Stimulated activated memory B cell treated with anti-CD40 and anti-IgM and Interleukin-4, amounts not matched to agents 10 μg/mL and 1 μg/mL and 100 μg/mL, for 72 hours (primary cell): Measurements from ENCODE around the gene ENHO.
"Not testable (repeated sequence)": the region's sequence is repeated elsewhere in the genome, so short reads cannot be mapped to it uniquely, and the experiment has no call there.

Experiments
- ATAC-seq: fragments of 150-1000 bp; cut with Tn5 transposase; 2 replicates; pipeline ENCODE4 v1.10.0; 2021
- H3K27ac Mint-ChIP-seq: one replicate; pipeline ENCODE4 v1.8.0; 2022; ENCODE audit warnings: mild to moderate bottlenecking, mixed read lengths
- H3K27me3 Mint-ChIP-seq: one replicate; pipeline ENCODE4 v1.8.0; 2022; ENCODE audit warnings: mixed read lengths
- H3K36me3 Mint-ChIP-seq: one replicate; pipeline ENCODE4 v1.8.0; 2022; ENCODE audit warnings: mixed read lengths
- H3K4me1 Mint-ChIP-seq: one replicate; pipeline ENCODE4 v1.8.0; 2022; ENCODE audit warnings: mixed read lengths
- H3K4me3 Mint-ChIP-seq: one replicate; pipeline ENCODE4 v1.8.0; 2022; ENCODE audit warnings: mild to moderate bottlenecking, moderate library complexity, mixed read lengths
- H3K9me3 Mint-ChIP-seq: one replicate; pipeline ENCODE4 v1.8.0; 2022; ENCODE audit warnings: mixed read lengths

ENHO gene

DNA sequence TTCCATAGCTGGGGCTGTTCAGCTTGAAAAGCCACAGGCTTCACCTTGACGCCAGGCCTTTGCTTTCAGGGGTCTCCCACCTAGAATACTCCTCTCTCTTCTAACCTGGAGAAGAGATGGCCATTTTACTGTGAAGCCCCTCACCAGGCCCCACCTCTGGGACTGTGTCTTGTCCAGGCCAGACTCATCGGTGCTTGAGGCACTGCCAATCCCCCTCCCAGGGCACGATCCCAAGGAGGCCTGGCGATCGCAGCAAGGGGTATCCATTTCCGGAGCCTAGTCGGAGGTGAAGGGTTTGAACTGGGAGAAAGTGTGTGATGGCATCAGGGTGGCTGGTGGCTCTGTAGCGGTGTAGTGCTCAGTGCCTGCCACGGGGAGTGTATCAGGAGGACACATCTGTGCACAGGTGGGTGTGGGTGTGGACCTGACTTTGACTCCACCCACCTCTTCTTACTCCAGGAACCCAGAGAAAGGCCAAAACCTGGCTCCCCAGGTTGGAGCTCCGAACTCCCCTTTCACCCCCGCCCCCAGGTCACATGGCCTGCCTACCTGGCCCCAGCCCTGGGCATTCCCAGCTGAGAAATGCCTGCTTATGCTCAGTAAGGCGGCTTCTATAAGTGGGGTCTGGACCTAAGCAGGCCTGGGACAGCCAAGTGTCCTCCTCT lies 27.4 kb upstream of the ENHO start:
- no peak overlapping the region for H3K4me3 Mint-ChIP-seq
- no peaks in the 10 kb centered on the region for H3K4me1 Mint-ChIP-seq
- no peak overlapping the region for H3K27ac Mint-ChIP-seq
- ATAC-seq, result no peak
- H3K9me3 Mint-ChIP-seq, result no peaks in the 10 kb centered on the region
- H3K27me3 Mint-ChIP-seq, result peaks cover 70% of the 10 kb centered on the region
- H3K36me3 Mint-ChIP-seq, result no peaks in the 10 kb centered on the region

- H3K27me3 Mint-ChIP-seq, result peaks cover 63% of the 10 kb centered on the region
- H3K4me3 Mint-ChIP-seq, result no peak overlapping the region
- no peaks in the 10 kb centered on the region for H3K4me1 Mint-ChIP-seq
- no peaks in the 10 kb centered on the region for H3K36me3 Mint-ChIP-seq
- no peak overlapping the region for H3K27ac Mint-ChIP-seq
- H3K9me3 Mint-ChIP-seq, result no peaks in the 10 kb centered on the region
- no peak for ATAC-seq
Observed at GRCh38 chr9:34549407-34549732, 26.6 kb upstream of the ENHO start.

DNA sequence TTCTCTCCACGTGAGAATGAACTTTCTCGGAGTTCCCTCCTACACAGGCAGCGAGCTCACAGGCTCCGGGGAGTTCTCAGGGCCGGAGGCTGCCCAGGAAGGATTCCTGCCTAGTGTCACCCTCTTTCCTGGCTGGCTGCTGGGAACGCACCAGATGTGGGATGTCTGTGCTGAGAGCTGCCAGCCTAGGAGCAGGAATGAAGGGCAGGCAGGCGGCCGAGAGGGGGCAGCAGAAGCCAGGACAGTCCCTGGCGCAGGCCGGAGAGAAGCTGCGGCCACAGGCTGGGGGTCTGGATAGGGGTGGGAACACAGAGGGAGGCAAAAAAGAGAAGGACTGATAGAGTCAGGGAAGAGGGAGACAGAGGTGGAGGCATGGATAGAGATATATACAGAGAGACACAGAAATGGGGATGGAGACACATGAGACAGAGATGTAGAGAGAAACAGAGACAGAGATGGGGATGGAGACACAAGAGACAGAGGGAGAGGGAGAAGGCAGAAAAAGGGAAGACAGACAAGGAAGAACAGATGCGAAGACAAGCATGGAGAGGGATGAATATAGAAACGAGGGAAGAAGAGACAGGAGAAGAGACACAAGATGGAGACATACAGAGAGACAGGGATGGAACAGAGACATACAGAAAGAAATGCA lies 25.3 kb upstream of the ENHO start:
- no peaks in the 10 kb centered on the region for H3K4me1 Mint-ChIP-seq
- no peaks in the 10 kb centered on the region for H3K36me3 Mint-ChIP-seq
- no peak overlapping the region for H3K4me3 Mint-ChIP-seq
- H3K27ac Mint-ChIP-seq, result no peak overlapping the region
- peaks cover 60% of the 10 kb centered on the region for H3K27me3 Mint-ChIP-seq
- no peaks in the 10 kb centered on the region for H3K9me3 Mint-ChIP-seq
- ATAC-seq, result peak; percentile 41

- no peak overlapping the region for H3K27ac Mint-ChIP-seq
- no peaks in the 10 kb centered on the region for H3K9me3 Mint-ChIP-seq
- H3K4me1 Mint-ChIP-seq, result no peaks in the 10 kb centered on the region
- H3K27me3 Mint-ChIP-seq, result peaks cover 50% of the 10 kb centered on the region
- H3K36me3 Mint-ChIP-seq, result no peaks in the 10 kb centered on the region
- H3K4me3 Mint-ChIP-seq, result no peak overlapping the region
- peak; percentile 40 for ATAC-seq
Observed at GRCh38 chr9:34546834-34547827, 24.3 kb upstream of the ENHO start.

- Mint-ChIP-seq H3K36me3 (no peaks in the 10 kb centered on the region), H3K27me3 (peaks cover 44% of the 10 kb centered on the region), H3K9me3 (no peaks in the 10 kb centered on the region), H3K4me3 (no peak overlapping the region), H3K4me1 (no peaks in the 10 kb centered on the region), H3K27ac (no peak overlapping the region)
- ATAC-seq, result no peak
Observed at GRCh38 chr9:34546102-34546833, 23.5 kb upstream of the ENHO start.

DNA sequence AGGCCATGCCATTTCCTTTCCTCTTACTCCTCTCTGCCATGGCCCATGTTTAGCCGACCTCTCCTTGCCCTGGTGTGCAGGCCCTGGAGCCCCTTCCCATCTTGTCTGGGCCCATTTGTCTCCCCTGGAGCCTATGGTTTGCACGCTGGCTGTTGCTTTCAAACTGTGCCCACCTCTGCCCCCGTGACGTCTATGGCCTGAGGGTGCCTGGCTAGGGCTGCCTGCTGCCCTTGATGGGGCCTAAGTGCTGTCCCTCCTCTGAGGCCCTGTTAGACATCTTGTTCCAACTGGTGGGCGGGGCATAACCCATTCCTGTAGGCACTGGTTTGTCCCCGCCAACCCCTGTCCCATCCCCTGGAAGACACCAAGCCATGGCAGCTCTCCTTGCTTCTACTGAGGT lies 22.7 kb upstream of the ENHO start:
- Mint-ChIP-seq H3K4me3 (no peak overlapping the region), H3K27me3 (peaks cover 44% of the 10 kb centered on the region), H3K36me3 (no peaks in the 10 kb centered on the region), H3K9me3 (no peaks in the 10 kb centered on the region), H3K4me1 (no peaks in the 10 kb centered on the region), H3K27ac (no peak overlapping the region)
- ATAC-seq, result no peak

GRCh38 chr9:34544035-34544434 lies 21.2 kb upstream of the ENHO start:
- Mint-ChIP-seq H3K9me3 (no peaks in the 10 kb centered on the region), H3K4me1 (no peaks in the 10 kb centered on the region), H3K4me3 (no peak overlapping the region), H3K27me3 (peaks cover 47% of the 10 kb centered on the region), H3K36me3 (no peaks in the 10 kb centered on the region), H3K27ac (no peak overlapping the region)
- no peak for ATAC-seq

DNA sequence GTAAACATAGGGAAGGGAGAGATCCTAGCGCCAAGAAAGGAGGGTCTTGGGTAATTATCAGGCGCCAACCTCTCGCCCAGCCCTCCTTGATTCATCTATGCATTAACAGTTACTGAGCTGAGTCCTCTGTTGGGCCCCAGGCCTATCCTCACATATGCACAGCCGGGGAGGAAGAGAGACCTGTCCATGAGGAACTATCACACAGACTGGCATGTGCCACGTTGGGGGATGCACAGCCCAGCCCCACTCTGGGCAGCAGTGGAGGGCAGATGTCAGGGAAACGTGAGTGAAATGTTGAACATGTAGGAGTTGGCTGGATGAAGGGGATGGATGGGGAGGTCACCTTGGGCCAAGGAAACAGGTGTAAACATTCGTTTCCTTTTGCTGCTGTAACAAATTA lies 18.8 kb upstream of the ENHO start:
- no peaks in the 10 kb centered on the region for H3K9me3 Mint-ChIP-seq
- H3K27me3 Mint-ChIP-seq, result peaks cover 35% of the 10 kb centered on the region
- H3K4me1 Mint-ChIP-seq, result no peaks in the 10 kb centered on the region
- H3K27ac Mint-ChIP-seq, result no peak overlapping the region
- no peak for ATAC-seq
- H3K36me3 Mint-ChIP-seq, result no peaks in the 10 kb centered on the region
- no peak overlapping the region for H3K4me3 Mint-ChIP-seq

GRCh38 chr9:34540827-34541226 lies 18.0 kb upstream of the ENHO start:
- Mint-ChIP-seq H3K27ac (no peak overlapping the region), H3K4me1 (no peaks in the 10 kb centered on the region), H3K36me3 (no peaks in the 10 kb centered on the region), H3K9me3 (no peaks in the 10 kb centered on the region), H3K27me3 (peaks cover 35% of the 10 kb centered on the region), H3K4me3 (no peak overlapping the region)
- ATAC-seq, result no peak

GRCh38 chr9:34536685-34537084 lies 13.9 kb upstream of the ENHO start:
- Mint-ChIP-seq H3K4me3 (no peak overlapping the region), H3K36me3 (no peaks in the 10 kb centered on the region), H3K9me3 (no peaks in the 10 kb centered on the region), H3K27ac (no peak overlapping the region), H3K4me1 (no peaks in the 10 kb centered on the region), H3K27me3 (peaks cover 61% of the 10 kb centered on the region)
- ATAC-seq, result no peak

GRCh38 chr9:34532041-34532440 lies 9.3 kb upstream of the ENHO start:
- H3K36me3 Mint-ChIP-seq, ATAC-seq, H3K4me3 Mint-ChIP-seq, H3K4me1 Mint-ChIP-seq, H3K9me3 Mint-ChIP-seq, H3K27ac Mint-ChIP-seq: not testable (repeated sequence)
- H3K27me3 Mint-ChIP-seq, result peaks cover 74% of the 10 kb centered on the region

- Mint-ChIP-seq H3K27me3 (peaks cover 51% of the 10 kb centered on the region), H3K9me3 (peaks cover 2% of the 10 kb centered on the region), H3K27ac (no peak overlapping the region), H3K36me3 (no peaks in the 10 kb centered on the region), H3K4me1 (peaks cover 7% of the 10 kb centered on the region), H3K4me3 (no peak overlapping the region)
- no peak for ATAC-seq
Observed at GRCh38 chr9:34526026-34526425, 3.2 kb upstream of the ENHO start.

GRCh38 chr9:34524349-34524748 lies 1.6 kb upstream of the ENHO start:
- Mint-ChIP-seq H3K4me1 (peaks cover 7% of the 10 kb centered on the region), H3K4me3 (no peak overlapping the region), H3K9me3 (peaks cover 2% of the 10 kb centered on the region), H3K36me3 (no peaks in the 10 kb centered on the region), H3K27me3 (peaks cover 35% of the 10 kb centered on the region), H3K27ac (no peak overlapping the region)
- no peak for ATAC-seq

DNA sequence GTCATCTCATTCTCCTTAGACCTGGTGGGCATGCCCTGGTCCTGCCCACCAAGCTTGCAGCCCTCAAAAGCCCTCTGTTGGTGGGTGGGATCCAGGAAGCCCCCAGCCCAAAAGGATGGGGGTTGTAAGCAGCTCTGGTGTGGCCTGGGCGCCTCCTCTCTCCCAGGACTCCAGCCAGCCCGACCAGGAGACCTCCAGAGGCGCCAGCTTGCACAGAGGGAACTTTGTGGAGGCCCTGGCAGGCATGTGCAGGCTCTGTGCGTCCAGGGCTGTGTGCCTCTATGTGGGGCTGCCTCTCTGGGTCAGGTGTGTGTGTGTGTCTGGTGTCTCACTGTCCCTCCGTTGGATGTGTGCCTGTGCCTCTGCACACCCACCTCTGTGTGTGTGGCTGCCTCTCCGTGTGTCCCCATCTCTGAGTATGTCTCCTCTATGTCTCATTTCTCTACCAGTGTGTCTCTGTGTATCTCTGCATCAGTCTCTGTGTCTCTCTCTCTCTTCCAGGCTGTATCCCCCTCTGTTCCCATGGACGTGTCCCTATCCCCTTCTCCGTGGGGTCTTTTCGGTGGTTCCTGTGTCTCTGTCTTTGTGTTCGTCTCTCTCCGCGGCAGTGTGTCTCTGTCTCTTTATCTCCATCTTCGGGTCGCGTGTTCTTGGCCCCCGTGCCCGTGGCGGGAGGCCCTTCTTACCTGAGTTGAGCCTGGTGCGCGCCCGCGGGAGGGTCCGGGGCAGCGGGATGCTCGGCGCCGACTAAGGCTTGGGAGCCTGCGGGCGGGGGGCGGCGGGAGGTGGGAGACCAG lies 501 bp downstream of the ENHO start:
- H3K36me3 Mint-ChIP-seq, result no peaks in the 10 kb centered on the region
- ATAC-seq, result no peak
- H3K4me1 Mint-ChIP-seq, result peaks cover 12% of the 10 kb centered on the region
- H3K4me3 Mint-ChIP-seq, result peak overlapping the region; percentile 47
- H3K27me3 Mint-ChIP-seq, result peaks cover 29% of the 10 kb centered on the region
- no peak overlapping the region for H3K27ac Mint-ChIP-seq
- H3K9me3 Mint-ChIP-seq, result no peaks in the 10 kb centered on the region
